Nephron progenitor cell (in vitro differentiated cells): ENCODE results near the gene KLF5.

Source experiments
- DNase-seq: peaks from one replicate; pipeline ENCODE4 v3.0.0; 2021
- H3K27ac Mint-ChIP-seq: 2 replicates; pipeline ENCODE4 v1.8.0; 2021; ENCODE audit warnings: mild to moderate bottlenecking, moderate library complexity, mixed read lengths
- H3K27me3 Mint-ChIP-seq: 2 replicates; pipeline ENCODE4 v1.8.0; 2021; ENCODE audit warnings: mild to moderate bottlenecking, low read depth, mixed read lengths; ENCODE audit not compliant: poor library complexity
- H3K36me3 Mint-ChIP-seq: 2 replicates; pipeline ENCODE4 v1.8.0; 2021; ENCODE audit warnings: low read depth, mixed read lengths
- H3K4me1 Mint-ChIP-seq: 2 replicates; pipeline ENCODE4 v1.8.0; 2021; ENCODE audit warnings: mixed read lengths
- H3K4me3 Mint-ChIP-seq: 2 replicates; pipeline ENCODE4 v1.8.0; 2021; ENCODE audit warnings: mild to moderate bottlenecking, moderate library complexity, mixed read lengths
- H3K9me3 Mint-ChIP-seq: 2 replicates; pipeline ENCODE4 v1.8.0; 2021; ENCODE audit warnings: mild to moderate bottlenecking, moderate library complexity, mixed read lengths
- CTCF ChIP-seq: fragments of 200-600 bp; sonication (generic); IDR thresholded peaks from 2 replicates; pipeline ENCODE4 v1.5.0; 2021; ENCODE audit warnings: antibody characterized with exemption

Gene KLF5

GRCh38 chr13:73034901-73035300 is 23.9 kb upstream of the KLF5 start:
- Mint-ChIP-seq H3K27me3 (no peaks in the 10 kb centered on the region), H3K4me1 (no peaks in the 10 kb centered on the region), H3K27ac (no peak overlapping the region), H3K4me3 (no peak overlapping the region), H3K36me3 (no peaks in the 10 kb centered on the region), H3K9me3 (no peaks in the 10 kb centered on the region)
- TF ChIP-seq CTCF = no peak
- no peak for DNase-seq

DNA sequence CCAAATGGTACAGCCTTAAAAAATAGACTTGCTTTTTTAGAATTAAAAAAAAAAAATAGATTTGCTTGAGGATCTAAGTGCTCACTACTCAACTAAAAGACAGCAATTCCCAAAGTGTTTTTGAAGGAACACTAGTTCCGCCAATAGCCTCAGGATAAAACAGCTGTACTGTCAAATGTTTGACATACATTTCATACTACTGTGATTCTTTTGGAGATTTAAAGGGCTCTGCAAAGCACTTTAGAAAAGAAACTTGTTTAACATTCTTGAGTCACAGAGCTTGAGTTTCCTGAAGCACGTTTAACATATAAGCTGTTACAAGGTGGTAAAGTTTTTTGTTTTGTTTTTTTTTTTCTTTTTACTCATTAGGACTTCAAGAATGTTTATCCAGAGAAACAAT is 23.1 kb upstream of the KLF5 start:
- Mint-ChIP-seq H3K4me3 (no peak overlapping the region), H3K27ac (no peak overlapping the region), H3K36me3 (no peaks in the 10 kb centered on the region), H3K27me3 (no peaks in the 10 kb centered on the region), H3K4me1 (no peaks in the 10 kb centered on the region), H3K9me3 (no peaks in the 10 kb centered on the region)
- TF ChIP-seq CTCF = no peak
- DNase-seq = no peak

GRCh38 chr13:73036566-73036965 is 22.2 kb upstream of the KLF5 start:
- Mint-ChIP-seq H3K27me3 (no peaks in the 10 kb centered on the region), H3K9me3 (no peaks in the 10 kb centered on the region), H3K4me1 (no peaks in the 10 kb centered on the region), H3K4me3 (no peak overlapping the region), H3K27ac (no peak overlapping the region), H3K36me3 (no peaks in the 10 kb centered on the region)
- no peak for TF ChIP-seq CTCF
- no peak for DNase-seq

GRCh38 chr13:73038064-73038463 is 20.7 kb upstream of the KLF5 start:
- Mint-ChIP-seq H3K4me1 (no peaks in the 10 kb centered on the region), H3K4me3 (no peak overlapping the region), H3K36me3 (no peaks in the 10 kb centered on the region), H3K9me3 (no peaks in the 10 kb centered on the region), H3K27me3 (no peaks in the 10 kb centered on the region), H3K27ac (no peak overlapping the region)
- no peak for TF ChIP-seq CTCF
- DNase-seq = no peak

- H3K36me3 Mint-ChIP-seq = no peaks in the 10 kb centered on the region
- H3K4me1 Mint-ChIP-seq = no peaks in the 10 kb centered on the region
- no peak for TF ChIP-seq CTCF
- H3K27me3 Mint-ChIP-seq = no peaks in the 10 kb centered on the region
- no peak overlapping the region for H3K4me3 Mint-ChIP-seq
- peaks cover under 1% of the 10 kb centered on the region for H3K9me3 Mint-ChIP-seq
- DNase-seq = no peak
- no peak overlapping the region for H3K27ac Mint-ChIP-seq
Measured at GRCh38 chr13:73039201-73040108, 19.4 kb upstream of the KLF5 start.

DNA sequence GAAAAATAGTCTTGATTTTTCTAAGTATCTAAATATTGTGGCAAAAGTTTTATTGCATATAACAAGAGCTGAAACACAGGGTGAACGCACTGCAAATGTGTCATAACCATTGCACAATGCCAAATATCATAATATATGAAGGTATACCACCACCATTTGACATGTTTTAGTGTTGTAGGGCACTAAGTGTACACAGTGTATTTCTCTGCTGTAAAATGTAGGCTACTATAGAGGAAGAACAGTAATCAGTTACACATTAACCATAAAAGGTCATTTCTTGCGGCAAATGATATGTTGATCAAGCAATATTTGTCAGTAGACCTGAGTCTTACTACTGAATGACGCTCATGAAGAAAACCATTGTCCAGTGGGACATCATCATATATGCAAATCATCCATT is 18.3 kb upstream of the KLF5 start:
- no peak for TF ChIP-seq CTCF
- no peak for DNase-seq
- no peaks in the 10 kb centered on the region for H3K36me3 Mint-ChIP-seq
- no peaks in the 10 kb centered on the region for H3K27me3 Mint-ChIP-seq
- H3K9me3 Mint-ChIP-seq = peaks cover 7% of the 10 kb centered on the region
- no peak overlapping the region for H3K27ac Mint-ChIP-seq
- H3K4me3 Mint-ChIP-seq = no peak overlapping the region
- no peaks in the 10 kb centered on the region for H3K4me1 Mint-ChIP-seq
